NCI-H128 (cell line): ENCODE results near the gene C3orf20.
"Not testable (repeated sequence)": the region's sequence is repeated elsewhere in the genome, so short reads cannot be mapped to it uniquely, and the experiment has no call there.

Source experiments
- DNase-seq: peaks from one replicate; lab custom pipeline; 2025; ENCODE audit not compliant: unreplicated experiment; lab: John Stamatoyannopoulos, UW

Gene C3orf20

GRCh38 chr3:14752979-14753378 is 78.0 kb downstream of the C3orf20 start:
- DNase-seq = not testable (repeated sequence)

DNA sequence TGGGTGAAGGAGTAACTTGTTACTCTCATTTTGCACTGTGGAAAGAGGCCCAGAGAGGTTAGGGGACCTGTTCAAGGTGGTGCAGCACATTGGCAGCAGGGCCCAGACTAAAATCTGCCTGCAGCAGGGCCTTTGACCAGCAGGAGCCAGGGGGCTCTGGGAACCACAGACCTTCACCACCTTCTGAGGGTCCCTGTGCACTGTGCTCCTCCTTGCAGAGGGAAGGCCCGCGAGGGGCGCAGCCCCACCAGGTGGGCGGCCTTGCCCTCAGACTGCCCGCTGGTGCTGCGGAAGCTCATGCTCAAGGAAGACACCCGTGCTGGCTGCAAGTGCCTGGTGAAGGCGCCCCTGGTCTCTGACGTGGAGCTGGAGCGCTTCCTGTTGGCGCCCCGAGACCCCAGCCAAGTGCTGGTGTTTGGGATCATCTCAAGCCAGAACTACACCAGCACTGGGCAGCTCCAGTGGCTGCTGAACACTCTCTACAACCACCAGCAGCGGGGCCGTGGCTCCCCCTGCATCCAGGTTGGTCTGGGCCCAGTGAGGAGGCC is 82.3 kb downstream of the C3orf20 start:
- no peak for DNase-seq

DNA sequence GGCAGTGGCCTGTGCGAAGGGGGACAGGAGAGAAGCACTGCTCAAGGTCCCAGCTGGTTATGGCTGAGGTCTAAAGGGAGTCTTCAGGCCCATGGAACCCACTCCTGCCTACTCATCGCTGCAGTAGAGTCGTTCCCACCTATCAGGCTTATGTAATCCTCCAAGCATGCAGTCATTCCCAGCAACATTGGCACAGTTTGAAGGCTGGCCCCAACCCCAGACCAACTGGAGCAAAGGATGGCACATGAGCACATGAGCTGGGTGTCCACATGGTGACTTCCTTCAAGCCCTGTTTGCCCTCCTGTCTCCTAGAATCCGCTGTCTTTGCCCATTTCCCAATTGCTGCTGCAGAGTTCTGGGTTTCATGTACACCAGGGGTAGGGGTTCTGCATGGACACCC is 83.4 kb downstream of the C3orf20 start:
- no peak for DNase-seq

GRCh38 chr3:14758959-14759358 is 84.0 kb downstream of the C3orf20 start:
- DNase-seq = no peak

DNA sequence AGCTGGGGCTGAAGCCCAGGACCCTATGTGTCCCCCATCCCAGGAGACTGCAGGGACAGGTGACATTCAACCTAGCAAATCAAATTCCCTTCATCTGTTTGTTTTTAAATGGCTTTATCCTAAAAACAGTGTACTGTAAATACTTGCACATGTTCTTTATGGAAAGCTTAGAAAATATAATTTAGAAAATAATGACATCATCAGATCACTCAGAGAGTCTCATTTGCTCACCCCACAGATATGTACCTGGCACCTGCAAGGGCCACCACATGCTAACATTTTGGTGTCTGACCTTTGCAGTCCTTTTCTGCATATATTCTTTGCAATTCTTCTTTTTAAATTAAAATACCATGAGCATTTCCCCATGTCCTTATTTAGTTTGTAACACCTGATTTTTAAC is 85.2 kb downstream of the C3orf20 start:
- no peak for DNase-seq

- no peak for DNase-seq
These were observed 86.3 kb downstream of the C3orf20 start for GRCh38 chr3:14761121-14761672.

DNA sequence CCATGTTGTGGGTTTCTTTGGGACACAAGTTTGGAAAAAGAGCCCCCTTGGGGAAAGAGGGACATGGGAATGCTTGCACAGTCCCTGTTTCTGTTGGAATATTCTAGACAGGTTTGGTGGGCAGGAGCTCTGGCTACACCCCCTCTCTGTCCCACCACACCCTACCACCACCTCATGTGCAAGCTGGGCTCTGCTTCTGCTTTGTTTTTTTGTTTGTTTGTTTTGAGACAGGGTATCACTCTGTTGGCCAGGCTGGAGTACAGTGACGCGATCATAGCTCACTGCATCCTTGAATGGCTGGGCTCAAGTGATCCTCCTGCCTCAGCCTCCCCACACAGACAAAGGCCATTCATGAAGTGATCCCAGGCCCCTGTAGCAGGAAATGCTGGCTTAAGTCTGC is 86.9 kb downstream of the C3orf20 start:
- DNase-seq = no peak

GRCh38 chr3:14762701-14763100 is 87.8 kb downstream of the C3orf20 start:
- no peak for DNase-seq

DNA sequence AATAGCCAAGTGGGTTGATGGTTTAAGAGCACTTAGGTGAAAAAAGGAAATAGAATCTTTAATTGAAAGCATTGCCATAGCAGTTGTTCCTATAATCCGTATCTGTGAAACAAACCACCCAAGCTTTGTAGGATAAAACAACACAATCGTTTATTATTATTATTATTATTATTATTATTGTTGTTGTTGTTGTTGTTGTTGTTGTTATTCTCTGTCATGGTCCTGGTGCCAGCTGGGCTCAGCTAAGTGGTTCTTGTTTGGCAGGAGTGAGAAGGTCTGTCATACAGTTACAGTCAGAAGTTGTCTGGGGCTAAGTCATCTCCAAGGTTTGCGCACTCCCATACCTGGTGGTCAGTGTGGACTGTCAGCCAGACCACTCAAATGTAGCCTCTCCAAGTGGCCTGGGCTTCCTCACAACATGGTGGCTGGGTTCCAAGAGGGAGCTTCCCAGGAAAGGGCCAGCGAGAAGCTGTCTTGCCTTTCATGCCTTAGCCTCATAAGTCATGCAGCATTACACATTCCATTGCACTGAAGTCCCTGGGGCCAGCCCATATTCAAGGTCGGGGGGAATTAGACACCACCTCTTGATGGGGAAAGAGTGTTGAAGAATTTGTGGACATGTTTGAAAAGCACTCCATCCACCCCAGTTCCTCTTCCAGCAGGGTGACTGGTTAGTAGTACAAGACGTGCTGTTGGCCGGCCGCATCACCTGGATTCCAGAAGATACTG is 89.6 kb downstream of the C3orf20 start:
- DNase-seq = no peak

DNA sequence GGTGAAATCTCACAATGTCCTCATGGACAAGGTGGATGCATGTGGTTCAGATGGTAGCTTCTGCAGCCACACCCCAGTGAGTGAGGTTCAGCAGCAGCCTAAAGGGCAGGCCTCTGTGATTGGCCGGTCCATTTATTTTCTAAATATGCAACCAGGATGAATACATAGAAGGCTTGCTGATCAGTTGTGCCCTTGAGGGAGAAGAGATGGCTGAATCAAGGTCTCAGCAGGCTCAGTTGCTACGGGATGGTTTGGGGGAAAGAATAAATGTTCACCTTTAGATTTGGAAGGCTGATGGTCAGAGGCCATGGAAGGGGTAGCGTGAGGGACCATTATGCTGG is 90.1 kb downstream of the C3orf20 start:
- DNase-seq = no peak

DNA sequence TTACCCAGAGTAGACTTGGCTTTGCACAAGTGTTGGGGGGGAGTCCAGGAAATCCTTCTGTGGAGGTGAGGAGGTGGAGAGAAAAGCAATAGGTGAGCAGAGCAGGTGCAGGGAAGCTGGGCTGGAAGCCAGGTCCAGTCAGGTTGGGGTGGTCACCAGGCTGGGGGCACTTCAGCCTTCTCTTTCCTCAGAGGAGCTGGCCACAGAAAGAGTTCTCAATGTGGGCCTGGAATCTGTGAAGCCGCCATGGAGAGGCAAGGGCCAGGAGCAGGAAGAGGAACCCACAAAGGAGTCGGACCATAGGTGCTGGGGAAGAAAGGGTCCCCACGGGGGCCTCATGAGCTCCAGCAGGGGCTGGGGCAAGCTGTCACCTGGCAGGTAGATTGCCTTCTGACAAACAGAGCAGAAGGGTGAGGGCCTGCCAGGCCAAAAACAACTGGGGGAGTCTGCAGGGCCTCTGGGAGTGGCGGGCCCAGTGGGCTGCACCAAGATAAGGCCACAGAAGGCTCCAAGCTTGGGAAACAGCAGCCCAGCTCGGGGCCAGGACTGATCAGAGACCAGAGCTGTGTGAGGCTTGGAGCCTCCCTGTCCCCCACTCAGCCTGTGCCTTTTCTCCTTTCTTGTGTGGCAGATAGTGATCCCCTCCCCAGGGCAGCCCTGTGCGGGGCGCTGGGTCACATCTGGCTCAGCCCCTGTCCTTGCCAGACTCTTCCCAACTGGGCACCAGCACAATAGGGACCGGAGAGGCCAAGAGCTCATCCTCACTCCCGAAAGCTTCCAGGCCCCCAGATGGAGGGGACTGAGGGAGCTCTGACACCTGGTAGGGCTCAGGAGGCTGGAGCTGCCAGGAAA is 90.9 kb downstream of the C3orf20 start:
- no peak for DNase-seq

DNA sequence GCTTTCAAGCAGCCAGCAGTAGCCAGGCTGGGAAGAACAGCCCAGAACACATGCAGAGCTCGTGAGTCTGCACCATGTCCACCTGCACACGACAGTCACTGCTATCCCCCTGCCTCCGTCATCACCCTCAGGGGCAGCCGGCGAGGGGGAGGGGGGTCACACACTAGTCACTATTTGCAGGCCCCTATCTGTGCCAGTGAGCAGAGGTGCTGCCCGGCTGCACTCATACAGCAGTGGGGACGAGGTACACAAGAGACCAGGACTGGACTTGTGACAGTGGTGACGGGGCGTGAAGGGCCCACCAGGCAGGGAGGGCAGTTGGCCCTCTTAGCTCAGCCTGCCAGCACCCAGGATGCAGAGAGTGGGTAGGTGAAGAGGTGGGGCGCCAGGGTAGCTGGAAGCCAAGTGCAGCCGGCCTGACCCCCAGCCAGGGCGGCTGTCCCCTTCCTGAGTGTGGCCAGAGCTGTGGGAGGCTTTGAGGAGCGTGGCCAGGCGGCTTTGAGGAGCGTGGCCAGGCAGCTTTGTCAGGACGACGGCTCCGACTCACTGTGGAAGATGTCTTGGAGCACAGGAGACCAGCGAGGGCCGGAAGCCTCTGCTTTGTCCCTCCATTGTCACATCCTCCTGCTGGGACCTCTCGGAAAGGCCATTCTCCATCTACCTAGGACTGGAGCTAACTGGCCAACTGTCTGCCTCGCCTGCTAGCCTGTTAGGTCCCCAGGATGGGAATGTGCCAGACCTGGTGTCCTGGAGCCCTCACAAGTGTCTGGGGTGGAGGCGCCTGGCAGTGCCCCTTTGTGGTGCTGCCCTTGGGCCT is 91.7 kb downstream of the C3orf20 start:
- no peak for DNase-seq

DNA sequence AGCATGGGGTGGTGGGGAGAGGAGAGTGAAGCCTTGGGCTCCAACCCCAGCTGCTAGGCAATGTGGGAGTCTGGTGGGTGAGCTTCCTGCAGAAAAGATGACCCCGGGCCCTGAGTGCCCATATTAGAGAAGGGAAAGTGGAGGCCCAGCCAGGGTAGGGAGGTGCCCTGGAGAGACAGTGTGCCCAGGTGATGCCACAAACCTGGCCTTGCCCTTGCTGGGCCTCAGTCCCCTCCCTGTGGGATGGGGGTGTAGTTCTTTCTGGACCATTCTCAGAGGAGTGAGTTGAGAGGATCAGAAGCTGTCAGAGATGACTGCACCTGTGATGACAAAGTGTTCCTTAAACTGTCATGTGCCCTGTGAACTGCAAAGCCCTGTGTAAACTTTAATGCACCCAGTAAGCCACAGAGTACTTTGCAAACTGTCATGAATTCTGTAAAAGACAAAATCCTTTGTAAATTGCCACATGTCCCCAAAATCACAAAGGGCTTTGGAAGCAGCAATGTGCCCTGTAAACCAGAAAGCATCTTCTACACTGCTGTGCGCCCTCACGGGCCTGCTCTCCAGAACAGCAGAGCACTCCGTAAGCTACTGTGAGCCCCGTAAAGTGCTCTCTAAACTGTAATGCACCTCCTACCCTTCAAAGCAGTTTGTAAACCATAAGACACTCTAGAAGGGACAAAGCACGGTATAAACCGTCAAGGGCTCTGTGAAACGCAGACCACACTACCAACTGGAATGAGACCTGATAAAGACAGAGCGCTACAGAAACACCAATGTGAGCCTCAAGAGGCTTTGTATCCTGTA is 92.5 kb downstream of the C3orf20 start:
- no peak for DNase-seq

DNA sequence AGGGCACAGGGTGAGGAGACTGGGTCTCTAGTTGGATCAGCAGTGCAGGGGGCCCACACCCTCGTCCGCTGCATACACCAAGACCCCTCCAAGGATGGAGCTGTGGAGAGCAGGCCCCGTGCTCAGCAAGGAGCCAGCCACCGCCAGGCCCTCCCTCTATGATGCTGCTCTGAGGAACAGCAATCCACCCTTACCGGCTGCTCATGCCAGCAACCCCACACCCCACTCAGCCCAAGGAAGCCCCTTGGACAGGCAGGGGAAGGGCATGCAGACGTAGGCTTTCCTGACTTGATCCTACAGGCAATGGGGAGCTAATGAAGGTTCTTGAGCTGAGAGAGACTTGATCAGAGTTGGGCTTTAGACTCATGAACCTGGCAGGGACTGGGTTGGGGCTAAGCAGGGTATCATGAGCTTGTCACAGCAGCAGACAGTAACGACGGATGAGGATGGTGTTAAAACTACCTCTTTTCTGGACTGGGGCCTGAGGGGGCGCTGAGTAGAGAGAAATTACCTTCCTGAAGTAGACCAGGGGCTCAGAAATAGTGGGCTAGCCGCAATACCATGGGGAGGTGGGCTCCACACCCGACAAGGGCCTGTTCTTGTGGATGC is 93.3 kb downstream of the C3orf20 start:
- no peak for DNase-seq

- DNase-seq = no peak
These were observed 93.9 kb downstream of the C3orf20 start for GRCh38 chr3:14768881-14769280.

GRCh38 chr3:14769544-14770325 is 94.8 kb downstream of the C3orf20 start:
- DNase-seq = no peak

DNA sequence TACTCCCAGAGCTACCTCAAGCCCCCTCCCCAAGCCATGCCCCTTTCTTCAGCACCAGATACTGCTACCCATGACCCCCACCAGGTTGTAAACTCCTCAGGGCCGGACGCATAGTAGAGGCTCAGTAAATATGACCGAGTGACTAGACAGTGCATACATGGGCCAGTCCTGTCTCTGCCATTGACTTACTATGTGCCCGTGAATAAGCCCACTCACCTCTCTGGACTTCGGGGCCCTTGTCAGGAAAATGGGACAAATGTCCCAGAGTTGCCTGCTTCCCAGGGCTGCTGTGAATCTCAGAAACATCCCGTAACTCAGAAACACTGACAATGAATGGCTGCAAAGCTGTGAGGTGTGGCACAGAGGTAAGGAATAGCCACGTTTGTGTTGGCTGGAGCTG is 95.7 kb downstream of the C3orf20 start:
- no peak for DNase-seq

GRCh38 chr3:14771593-14772497 is 96.9 kb downstream of the C3orf20 start:
- DNase-seq = no peak
